GM12872 (cell line): Measurements from ENCODE around the gene HAPLN3.

Experiments used
- TF ChIP-seq, protein P1 (sequence below): IDR thresholded peaks from 3 replicates; pipeline ENCODE4 v1.5.1; 2011; ENCODE audit warnings: low read depth, mild to moderate bottlenecking, low read length, moderate library complexity; ENCODE audit not compliant: insufficient read depth

HAPLN3 gene

DNA sequence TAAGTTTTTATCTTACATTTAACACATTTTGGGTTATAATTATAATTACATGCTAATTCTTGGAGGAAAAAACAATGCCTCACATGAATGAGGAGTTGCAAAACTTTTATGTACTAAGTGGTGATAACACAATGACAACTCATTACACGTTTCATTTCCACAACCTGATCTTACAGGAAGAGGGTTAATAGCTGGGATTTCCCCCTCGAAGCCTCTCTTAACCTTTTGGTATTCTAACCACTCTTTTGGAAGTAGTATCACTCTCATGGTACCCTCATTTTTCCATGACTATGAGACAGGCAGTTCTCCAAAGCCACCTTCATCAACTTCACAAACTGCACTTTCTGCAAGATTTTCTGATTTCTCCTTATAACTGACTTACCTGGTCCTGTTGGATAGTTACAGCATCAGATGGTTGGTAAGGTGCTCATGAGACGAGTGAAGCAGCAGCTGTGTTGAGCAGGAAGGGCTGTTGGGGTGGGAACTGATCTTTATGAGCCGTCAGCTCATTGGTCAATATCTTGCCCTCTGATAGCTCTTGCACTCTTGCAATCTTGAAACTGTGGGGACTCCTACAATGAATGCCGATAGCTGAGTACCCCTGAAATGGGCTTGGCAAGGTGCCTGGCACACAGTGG is 50.5 kb downstream of the HAPLN3 start:
- TF ChIP-seq, protein P1, sequence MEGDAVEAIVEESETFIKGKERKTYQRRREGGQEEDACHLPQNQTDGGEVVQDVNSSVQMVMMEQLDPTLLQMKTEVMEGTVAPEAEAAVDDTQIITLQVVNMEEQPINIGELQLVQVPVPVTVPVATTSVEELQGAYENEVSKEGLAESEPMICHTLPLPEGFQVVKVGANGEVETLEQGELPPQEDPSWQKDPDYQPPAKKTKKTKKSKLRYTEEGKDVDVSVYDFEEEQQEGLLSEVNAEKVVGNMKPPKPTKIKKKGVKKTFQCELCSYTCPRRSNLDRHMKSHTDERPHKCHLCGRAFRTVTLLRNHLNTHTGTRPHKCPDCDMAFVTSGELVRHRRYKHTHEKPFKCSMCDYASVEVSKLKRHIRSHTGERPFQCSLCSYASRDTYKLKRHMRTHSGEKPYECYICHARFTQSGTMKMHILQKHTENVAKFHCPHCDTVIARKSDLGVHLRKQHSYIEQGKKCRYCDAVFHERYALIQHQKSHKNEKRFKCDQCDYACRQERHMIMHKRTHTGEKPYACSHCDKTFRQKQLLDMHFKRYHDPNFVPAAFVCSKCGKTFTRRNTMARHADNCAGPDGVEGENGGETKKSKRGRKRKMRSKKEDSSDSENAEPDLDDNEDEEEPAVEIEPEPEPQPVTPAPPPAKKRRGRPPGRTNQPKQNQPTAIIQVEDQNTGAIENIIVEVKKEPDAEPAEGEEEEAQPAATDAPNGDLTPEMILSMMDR: no peak

DNA sequence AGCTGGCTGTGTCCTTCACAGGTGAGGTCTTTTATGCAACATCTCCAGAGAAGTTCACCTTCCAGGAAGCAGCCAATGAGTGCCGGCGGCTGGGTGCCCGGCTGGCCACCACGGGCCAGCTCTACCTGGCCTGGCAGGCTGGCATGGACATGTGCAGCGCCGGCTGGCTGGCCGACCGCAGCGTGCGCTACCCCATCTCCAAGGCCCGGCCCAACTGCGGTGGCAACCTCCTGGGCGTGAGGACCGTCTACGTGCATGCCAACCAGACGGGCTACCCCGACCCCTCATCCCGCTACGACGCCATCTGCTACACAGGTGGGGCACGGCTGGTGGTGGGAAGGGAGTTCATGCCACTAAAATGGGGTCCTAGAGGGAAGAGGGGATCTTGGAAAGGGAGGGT is 52.0 kb downstream of the HAPLN3 start:
- TF ChIP-seq, protein P1: no peak

DNA sequence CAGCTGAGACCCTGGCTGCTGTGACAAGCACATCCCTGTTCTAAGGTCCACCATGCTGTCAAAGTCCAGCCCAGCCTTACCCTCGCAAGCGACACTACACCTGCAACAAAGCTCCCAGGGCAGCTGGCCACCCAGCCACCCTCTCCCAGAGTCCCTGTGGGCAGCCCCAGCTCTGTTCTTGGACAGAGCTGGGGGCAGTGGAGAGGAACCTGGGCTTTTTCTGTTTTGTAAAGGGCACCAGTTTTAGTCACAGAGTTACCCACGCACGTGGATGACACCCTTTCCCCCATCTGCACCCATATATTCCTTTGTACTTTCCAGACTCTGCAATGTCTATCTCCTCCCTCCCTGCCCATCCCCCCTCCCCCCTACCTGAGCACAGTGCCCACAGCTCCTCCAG is 53.2 kb downstream of the HAPLN3 start:
- TF ChIP-seq, protein P1: no peak

GRCh38 chr15:88841236-88841635 is 54.1 kb downstream of the HAPLN3 start:
- TF ChIP-seq, protein P1: no peak

GRCh38 chr15:88839961-88840360 is 55.4 kb downstream of the HAPLN3 start:
- TF ChIP-seq, protein P1: no peak

DNA sequence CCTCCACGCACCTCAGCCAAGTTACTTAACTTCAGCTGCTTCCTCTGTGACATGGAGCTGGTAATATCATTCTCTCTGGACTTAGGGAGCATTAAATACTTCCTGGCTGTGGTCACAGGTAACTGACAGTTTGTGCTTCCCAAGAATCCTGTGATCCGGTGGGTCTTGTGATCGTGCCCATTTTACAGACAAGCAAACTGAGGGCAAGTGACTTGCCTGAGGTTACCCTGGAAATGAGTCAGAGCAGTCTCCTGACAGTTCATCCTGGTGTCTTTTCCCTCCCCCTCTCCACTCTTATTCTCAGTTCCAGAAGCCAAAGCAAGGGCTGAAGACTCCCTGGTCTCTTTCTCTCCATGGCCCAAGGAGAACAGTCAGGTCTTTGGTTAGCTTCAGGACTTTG is 56.2 kb downstream of the HAPLN3 start:
- TF ChIP-seq, protein P1: no peak

DNA sequence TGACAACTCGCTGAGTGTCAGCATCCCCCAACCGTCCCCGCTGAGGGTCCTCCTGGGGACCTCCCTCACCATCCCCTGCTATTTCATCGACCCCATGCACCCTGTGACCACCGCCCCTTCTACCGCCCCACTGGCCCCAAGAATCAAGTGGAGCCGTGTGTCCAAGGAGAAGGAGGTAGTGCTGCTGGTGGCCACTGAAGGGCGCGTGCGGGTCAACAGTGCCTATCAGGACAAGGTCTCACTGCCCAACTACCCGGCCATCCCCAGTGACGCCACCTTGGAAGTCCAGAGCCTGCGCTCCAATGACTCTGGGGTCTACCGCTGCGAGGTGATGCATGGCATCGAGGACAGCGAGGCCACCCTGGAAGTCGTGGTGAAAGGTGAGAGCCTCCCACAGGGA is 56.7 kb downstream of the HAPLN3 start:
- TF ChIP-seq, protein P1: no peak
